Measurements from ENCODE around the gene FBXL17.
A peak's percentile ranks its signal among the peaks of the same experiment; 100 is the strongest.

Gene FBXL17

GRCh38 chr5:108079753-108080152 lies 302.1 kb downstream of the FBXL17 start:
- DNase-seq, result no peak

DNA sequence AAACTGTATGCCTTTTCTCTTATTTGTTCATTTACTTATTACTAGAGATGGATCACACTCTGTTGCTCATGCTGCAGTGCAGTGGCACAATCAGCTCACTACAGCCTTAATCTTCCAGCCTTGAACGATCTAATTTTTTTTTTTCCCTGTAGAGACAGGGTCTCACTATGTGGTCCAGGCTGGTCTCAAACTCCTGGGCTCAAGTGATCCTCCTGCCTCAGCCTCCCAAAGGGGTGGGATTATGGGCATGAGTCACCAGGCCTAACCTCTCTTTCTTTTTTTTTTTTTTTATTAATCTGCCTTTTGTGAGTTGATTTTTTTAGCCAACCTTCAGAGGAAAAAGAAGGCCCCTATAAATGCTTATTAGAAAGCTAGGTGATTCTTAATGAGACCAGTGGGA lies 303.0 kb downstream of the FBXL17 start:
- no peak for DNase-seq

DNA sequence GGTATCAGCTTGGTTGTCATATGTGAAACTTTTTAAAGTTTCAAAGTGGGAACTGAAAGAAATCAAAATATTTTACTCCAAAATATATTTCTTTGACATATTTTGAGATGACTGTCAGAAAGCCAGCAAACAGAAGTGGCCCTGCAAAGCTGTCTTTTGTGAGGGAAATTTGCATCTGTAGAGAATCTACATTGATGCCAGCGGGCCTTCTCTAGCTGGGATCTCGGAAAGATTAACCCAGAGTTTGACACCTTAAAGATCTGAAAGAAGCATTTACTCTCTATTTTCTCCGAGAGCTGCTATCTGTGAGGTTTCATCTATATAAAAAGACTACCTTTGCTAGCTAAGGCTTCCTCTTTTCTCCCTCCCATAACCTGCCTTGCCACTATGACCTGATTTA lies 303.6 kb downstream of the FBXL17 start:
- no peak for DNase-seq

DNA sequence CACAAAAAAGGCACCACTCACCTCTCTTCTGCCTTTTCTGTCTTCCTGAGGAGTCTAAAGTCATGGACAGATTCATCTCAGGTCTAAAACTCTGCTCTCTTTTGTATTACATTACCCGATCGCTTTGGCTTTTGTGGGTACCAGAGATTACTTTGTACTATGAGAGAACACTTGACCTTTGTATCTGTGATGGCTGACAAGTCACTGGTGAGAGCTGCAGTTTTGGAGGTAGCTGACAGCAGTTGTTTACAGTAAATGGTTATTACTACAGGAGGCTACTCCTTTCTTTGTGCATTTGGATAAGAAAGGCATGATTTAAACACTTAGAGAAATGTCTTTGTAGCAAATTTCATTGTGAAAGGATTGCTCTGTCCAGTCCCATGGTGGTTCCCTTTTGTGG lies 307.3 kb downstream of the FBXL17 start:
- DNase-seq, result no peak

DNA sequence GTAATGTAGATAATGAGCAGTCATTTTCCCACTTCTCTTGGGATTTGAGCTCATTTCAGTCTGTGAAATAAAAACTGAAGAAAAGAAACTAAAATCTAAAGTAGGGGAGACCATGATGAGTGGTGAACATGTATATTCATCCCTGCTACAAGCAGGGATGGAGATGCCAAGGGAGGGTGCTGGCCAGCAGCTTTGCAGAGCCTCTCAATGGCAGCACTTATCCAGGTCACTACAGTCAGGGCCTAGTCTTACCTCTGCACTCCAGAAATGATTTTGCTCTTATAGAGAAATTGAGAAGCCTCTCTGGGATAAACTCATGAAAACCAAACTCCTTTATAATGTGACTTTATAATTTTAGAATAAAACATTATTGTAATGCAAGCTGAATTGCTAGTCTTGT lies 317.6 kb downstream of the FBXL17 start:
- no peak for DNase-seq

GRCh38 chr5:108061941-108062340 lies 320.0 kb downstream of the FBXL17 start:
- no peak for DNase-seq

DNA sequence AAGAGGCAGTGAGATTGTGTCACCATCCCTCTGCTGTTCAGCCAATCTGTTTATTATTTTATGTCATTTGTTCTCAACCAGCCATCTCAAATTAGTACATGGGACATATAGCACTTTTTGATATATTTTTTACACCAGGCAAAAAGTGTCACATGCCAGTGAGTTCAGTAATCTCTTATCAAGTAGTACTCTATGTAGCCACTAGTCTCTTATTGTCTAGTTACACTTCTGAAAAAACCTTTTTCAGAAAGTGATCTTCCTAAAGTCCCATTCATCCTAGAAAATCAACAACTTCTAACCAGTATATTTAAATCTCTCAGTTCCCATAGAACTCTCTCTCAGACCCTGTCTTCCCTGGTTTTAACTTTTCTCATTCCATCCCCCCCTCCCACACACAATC lies 321.6 kb downstream of the FBXL17 start:
- no peak for DNase-seq

DNA sequence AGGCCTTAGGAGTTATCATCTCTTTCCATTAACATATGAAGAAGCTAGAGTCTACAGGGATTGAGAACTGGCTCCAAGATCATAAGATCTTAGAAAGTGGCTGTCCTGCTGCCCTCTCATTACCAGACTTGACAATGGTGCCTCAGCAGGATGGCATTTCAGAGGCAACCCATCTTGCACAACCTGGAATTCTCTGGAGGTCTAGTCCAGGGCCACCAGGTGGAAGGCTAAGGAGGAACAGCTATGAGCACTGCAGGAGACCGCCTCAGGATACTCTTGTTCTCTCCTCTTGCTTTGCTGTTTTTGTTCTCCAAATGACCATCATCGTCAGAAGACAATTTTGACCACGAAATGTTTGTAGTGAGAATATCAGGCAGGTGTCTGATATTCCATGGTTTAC lies 322.6 kb downstream of the FBXL17 start:
- DNase-seq, result no peak

DNA sequence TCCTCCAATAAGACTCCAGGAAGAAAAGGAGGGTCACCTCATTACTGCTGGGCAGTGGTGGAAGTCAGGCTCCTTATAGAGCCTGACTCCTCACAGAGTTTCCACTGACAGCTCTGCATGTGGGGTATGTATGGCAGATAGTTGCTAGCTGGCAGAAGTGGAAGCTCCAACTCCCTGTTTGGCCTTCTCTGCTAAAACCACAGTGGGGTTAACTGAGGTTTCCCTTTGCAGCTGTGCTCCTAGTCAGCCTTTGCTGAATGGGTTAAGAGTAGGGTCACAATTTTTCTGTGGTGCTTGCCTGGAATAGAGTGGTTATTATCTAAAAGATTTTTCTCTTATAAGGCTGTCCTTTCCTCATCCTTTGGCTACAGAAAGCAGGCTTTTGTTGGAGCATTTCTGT lies 327.5 kb downstream of the FBXL17 start:
- no peak for DNase-seq

DNA sequence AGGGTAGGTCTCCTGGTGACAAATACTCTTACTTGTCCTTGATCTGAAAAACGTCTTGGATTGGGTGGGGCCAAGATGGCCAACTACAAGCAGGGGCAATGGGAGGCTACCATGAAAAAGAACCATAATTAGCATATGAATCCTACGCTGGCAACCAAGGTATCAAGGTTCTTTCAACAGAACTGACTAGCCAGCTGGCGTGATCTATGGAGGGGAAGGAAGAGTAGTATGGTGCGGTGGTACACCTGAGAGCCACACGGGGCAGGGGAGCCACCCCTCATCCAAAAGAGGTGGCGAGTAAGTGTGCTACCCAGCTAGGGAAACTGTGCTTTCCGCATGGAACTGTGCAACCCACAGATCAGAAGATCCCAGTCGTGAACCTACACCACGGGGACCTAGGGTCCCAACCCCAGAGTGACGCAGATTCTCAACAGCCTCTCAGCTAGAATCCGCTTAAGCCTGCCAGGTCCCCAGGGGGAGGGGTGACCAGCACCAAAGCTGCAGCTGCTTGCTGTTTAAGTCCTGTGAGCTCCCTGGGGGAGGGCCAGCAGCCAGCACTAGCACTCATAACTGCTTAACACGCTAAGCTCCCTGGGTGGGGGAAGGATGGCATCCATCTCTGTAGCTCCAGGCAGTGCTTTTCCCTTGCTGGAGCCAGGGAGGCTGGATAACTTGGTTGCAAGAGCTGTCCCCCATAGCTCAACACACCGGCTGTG lies 334.8 kb downstream of the FBXL17 start:
- DNase-seq, result no peak

- no peak for DNase-seq
Measured at GRCh38 chr5:108036482-108036881, 345.4 kb downstream of the FBXL17 start.

GRCh38 chr5:108028883-108029282 lies 353.0 kb downstream of the FBXL17 start:
- DNase-seq, result no peak

DNA sequence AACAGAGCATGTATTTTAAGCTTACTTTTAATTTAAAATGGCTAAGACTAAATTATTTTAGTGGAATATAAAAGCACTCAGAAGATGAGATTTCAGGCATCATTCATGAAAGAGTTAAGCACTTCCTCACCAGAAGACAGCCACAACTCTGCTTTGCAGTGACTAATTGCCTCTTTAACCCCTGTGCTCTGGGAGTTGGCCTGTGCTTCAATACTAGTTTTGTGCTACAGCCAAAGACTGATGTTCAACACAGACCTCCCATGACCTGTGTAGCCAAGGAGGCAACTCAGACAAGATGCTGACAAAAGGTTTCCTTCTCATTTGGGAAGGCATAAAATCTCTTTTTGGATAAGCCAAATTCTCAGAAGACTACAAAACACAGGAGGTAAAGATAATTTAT lies 353.5 kb downstream of the FBXL17 start:
- DNase-seq, result no peak

DNA sequence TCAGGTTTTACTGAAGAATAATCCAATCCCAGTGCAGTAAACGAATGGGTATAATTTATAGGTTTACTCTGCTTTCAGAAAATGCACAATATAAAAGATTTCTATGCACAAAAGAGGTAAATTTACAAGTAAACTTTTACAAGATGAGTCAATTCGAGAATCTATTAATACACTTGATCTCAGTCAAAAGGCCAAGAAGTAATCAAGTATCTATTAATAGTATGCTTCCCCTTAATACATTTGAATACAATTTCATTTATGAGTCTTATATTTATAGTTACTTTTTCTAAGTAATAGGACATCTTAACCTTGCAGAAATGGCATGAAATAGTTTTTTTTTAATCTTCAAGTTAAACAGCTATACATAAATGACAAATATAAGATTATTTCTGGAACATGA lies 355.9 kb downstream of the FBXL17 start:
- no peak for DNase-seq

DNA sequence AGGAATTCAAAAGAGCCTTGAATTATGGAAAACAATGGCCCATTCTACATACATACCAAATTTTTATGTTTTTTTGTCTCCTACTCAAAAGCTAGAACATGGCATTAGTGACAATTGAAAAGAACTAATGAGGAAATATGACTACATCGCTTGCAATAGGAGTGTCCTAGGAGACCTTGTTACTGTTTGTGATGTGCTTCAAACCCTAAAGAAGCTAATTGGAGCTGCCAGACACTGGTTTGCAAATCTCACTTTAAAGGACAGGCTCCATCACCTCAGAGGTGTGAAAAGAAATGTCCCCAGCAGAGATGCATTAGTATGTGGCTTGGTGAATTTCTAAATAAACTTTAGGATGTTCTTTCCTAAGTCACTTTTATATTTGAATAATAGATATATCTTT lies 356.9 kb downstream of the FBXL17 start:
- DNase-seq, result no peak

DNA sequence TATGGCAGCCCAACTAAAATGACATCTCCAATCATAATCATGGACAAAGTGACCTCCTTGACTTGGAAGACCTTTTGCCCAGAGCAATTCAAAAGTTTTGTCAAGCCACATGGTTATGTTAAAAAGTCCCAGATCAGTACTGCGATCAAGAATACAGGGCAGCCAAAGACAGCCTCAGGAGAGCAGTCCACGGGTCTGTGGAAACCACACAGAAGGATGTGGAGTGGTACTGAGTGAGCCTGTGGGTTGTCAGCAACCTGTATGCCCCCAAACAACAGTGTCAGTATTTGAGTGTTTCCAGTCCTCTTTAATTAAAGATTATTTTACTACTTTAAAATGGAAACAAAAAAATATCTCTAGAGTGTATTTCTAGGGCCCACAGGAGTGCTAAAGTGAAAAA lies 365.8 kb downstream of the FBXL17 start:
- no peak for DNase-seq

- no peak for DNase-seq
Measured at GRCh38 chr5:108006791-108007190, 375.1 kb downstream of the FBXL17 start.

DNA sequence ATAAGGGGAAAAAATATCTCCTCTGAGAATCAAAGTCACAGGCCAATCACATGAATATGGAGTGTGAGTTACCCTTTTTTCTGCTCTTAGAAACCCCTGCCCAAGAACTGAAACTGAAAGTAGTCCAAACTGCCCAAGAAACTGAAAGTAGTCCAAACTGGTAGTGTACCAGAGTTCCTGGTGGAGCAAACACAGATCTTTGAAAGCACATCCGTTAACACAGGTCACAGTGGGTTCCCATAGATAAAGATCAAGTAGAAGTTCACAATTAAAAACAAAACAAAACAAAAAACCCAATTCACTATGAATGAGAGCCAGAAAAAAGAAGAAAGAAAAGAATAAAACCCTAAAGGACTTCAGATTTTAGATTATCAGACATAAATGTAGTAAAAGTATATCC lies 378.7 kb downstream of the FBXL17 start:
- DNase-seq, result peak in 1 of 2 experiments; percentile 5

DNA sequence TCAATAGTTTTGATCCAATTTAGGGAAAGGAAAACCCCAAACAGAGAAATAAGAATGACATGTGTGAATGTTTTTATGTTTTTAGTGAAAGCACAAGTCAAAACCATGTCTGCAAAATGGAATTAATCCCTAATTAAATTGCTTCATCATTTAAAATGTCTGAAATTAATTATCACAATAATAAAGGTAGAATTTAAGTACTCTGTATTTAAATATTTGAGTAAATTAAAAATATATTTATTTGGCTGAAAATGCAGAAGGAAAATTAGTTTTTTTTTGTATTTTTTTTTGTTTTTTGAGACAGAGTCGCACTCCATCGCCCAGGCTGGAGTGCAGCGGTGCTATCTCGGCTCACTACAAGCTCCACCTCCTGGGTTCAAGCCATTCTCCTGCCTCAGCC lies 380.7 kb downstream of the FBXL17 start:
- no peak for DNase-seq

DNA sequence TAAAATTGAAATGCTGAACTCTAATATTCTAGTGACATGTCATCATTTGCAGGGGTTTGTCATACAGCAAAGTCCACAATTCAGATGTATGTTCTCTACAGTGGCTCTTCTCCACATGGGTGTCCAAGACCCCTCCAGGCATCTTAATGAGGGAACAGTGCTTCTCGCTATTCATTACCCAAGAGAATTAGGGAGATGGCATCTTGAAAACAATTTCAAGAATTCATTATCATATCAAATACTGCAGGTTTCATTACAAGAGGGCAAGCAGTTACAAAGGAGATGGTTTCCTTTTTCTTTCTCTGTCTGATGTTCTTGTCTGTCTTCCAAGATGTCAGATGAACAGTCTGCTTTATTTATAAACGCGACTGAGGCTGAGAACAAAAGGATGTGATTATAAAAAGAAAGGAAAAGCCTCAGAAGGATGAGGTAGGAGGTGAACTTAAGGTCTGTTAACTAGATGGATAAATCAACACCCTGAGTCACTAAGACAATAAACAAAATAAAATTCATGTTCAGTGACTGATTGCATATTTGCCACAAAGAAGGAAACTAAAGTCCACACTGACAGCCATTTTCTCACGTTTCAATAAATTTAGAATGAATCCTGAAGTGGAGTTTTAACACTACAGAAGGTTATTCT lies 384.4 kb downstream of the FBXL17 start:
- no peak for DNase-seq

- DNase-seq, result no peak
Measured at GRCh38 chr5:107993341-107993740, 388.6 kb downstream of the FBXL17 start.

DNA sequence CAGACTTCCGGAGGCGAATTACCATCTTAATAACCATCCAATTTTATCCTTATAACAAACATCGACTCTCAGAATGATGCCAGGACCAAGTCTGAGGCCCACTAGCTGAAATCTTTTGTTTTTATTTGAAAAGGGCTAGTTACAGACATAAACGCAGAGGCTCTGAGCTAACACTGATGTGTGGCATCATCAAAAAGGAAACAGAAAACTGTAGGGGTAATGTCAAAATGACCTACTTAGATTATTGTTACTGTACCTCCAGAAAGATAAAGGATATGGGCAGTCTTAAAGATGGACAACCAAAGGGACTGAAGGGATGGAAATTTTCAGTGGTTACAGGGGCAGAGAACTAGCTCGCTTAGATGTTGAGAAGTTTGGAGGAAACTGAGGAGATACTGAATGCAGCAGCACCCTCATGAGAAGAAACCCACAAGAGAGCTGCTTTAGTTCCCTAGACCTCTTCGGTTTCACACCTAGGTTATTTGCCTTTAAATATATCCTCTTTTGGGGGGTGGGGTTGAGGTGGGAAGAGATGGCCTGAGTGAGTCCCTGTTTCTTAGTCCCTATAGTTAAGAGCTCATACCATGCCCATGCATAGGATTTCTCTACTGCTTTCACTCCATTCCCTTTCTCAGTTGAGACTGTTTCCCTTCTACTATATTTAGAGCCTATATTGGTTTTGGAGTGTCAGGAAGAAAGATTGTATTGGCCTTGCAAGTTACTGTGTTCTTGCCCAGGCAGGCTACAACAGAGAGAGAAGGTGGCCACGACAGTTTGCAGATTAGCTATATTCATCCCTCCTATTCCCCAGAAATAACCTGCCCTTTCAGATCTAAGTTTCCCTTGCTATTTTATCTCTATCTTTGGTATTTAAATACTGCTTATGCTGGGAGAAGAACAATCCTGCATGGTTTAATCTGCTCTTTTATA lies 390.8 kb downstream of the FBXL17 start:
- no peak for DNase-seq

DNA sequence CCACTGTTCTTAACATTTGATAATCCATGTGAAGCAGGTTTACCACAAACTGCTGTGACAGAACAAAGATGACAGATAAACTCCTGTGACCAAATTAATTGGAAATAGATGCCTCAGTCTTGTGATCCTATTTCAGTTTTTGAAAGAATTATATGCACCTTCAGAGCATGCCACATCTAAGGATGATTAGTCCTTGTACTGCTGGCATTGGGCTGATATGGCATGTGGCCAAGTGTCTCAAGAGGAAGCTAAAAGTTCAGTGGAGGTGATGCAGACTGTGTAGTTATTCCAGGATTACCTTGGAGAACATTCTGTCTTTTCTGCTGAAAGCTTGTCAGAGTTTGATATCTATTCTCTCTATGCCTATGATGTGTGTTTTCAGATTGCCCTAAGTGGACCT lies 396.8 kb downstream of the FBXL17 start:
- DNase-seq, result no peak

Measured in stimulated activated CD4-positive, alpha-beta T cell treated with anti-CD3 and anti-CD28 coated beads, Interleukin-4, amount 100 ng/mL, for 4 hours (primary cell).